Astrocyte (in vitro differentiated cells and primary cell): Measurements from ENCODE around the gene SNCB. TPM values are rescaled to one million over a fixed set of nuclear protein-coding genes. Genes with fewer than 3 reads are reported as not detected.

Experiments
- DNase-seq: peaks from one replicate; pipeline ENCODE4 v3.0.0-alpha.2; 2010; ENCODE audit warnings: low read depth
- FAIRE-seq: peaks from 2 replicates; lab custom pipeline; 2011; peaks lifted over from hg19 to GRCh38; lab: Jason Lieb, UNC
- H2AFZ ChIP-seq: 2 replicates; pipeline ENCODE4 v1.6.0; 2012; ENCODE audit warnings: low read depth, low read length, inconsistent platforms
- H3K27ac ChIP-seq: 2 replicates; pipeline ENCODE4 v1.5.1; 2011; ENCODE audit warnings: low read depth, low read length, inconsistent platforms
- H3K27me3 ChIP-seq: 2 replicates; pipeline ENCODE4 v1.6.0; 2011; ENCODE audit warnings: low read length, inconsistent platforms; ENCODE audit not compliant: insufficient read depth
- H3K36me3 ChIP-seq: 2 replicates; pipeline ENCODE4 v1.5.1; 2011; ENCODE audit warnings: low read length, inconsistent platforms; ENCODE audit not compliant: insufficient read depth
- H3K4me1 ChIP-seq: 2 replicates; pipeline ENCODE4 v1.5.1; 2011; ENCODE audit warnings: low read length, inconsistent platforms; ENCODE audit not compliant: insufficient read depth
- H3K4me2 ChIP-seq: 2 replicates; pipeline ENCODE4 v1.6.0; 2012; ENCODE audit warnings: low read length, inconsistent platforms
- H3K4me3 ChIP-seq: 2 replicates; pipeline ENCODE4 v1.5.1; 2011; ENCODE audit warnings: low read depth, mild to moderate bottlenecking, low read length, inconsistent platforms; ENCODE audit not compliant: insufficient read depth
- H3K79me2 ChIP-seq: 2 replicates; pipeline ENCODE4 v1.6.0; 2012; ENCODE audit warnings: mild to moderate bottlenecking, low read length, inconsistent platforms; ENCODE audit not compliant: insufficient read depth
- H3K9ac ChIP-seq: 2 replicates; pipeline ENCODE4 v1.6.0; 2012; ENCODE audit warnings: mild to moderate bottlenecking, low read length, inconsistent platforms
- H3K9me3 ChIP-seq: 2 replicates; pipeline ENCODE4 v1.5.1; 2012; ENCODE audit warnings: low read depth, mild to moderate bottlenecking, low read length, inconsistent platforms; ENCODE audit not compliant: insufficient read depth
- H4K20me1 ChIP-seq: 2 replicates; pipeline ENCODE4 v1.6.0; 2012; ENCODE audit warnings: low read length, inconsistent platforms; ENCODE audit not compliant: insufficient read depth
- H3K27ac Mint-ChIP-seq: one replicate; pipeline ENCODE4 v1.8.0; 2021; ENCODE audit warnings: mild to moderate bottlenecking, mixed read lengths; ENCODE audit not compliant: unreplicated experiment
- H3K27me3 Mint-ChIP-seq: one replicate; pipeline ENCODE4 v1.8.0; 2021; ENCODE audit warnings: low read depth, mixed read lengths; ENCODE audit not compliant: unreplicated experiment
- H3K36me3 Mint-ChIP-seq: one replicate; pipeline ENCODE4 v1.8.0; 2021; ENCODE audit warnings: low read depth, mixed read lengths; ENCODE audit not compliant: unreplicated experiment
- H3K4me1 Mint-ChIP-seq: one replicate; pipeline ENCODE4 v1.8.0; 2021; ENCODE audit warnings: low read depth, mixed read lengths; ENCODE audit not compliant: unreplicated experiment
- H3K4me3 Mint-ChIP-seq: one replicate; pipeline ENCODE4 v1.8.0; 2021; ENCODE audit warnings: mild to moderate bottlenecking, moderate library complexity, mixed read lengths; ENCODE audit not compliant: unreplicated experiment
- H3K9me3 Mint-ChIP-seq: one replicate; pipeline ENCODE4 v1.8.0; 2021; ENCODE audit warnings: mild to moderate bottlenecking, mixed read lengths; ENCODE audit not compliant: unreplicated experiment
- CTCF ChIP-seq: IDR thresholded peaks from 2 replicates; pipeline ENCODE4 v1.5.1; 2011; ENCODE audit warnings: low read depth, mild to moderate bottlenecking, inconsistent platforms, low read length, moderate library complexity; ENCODE audit not compliant: insufficient read depth
- EZH2 ChIP-seq: IDR thresholded peaks from 2 replicates; pipeline ENCODE4 v1.6.1; 2012; ENCODE audit warnings: mild to moderate bottlenecking, low read length, inconsistent platforms; ENCODE audit not compliant: insufficient read depth
- total RNA-seq: library from RNA; stranded (reverse); gene quantifications from 2 replicates; pipeline ENCODE4 v1.2.1, GENCODE V29; 2021

Gene SNCB
- total RNA-seq, 1 donor from 2014 or later, result 3.4 TPM

DNA sequence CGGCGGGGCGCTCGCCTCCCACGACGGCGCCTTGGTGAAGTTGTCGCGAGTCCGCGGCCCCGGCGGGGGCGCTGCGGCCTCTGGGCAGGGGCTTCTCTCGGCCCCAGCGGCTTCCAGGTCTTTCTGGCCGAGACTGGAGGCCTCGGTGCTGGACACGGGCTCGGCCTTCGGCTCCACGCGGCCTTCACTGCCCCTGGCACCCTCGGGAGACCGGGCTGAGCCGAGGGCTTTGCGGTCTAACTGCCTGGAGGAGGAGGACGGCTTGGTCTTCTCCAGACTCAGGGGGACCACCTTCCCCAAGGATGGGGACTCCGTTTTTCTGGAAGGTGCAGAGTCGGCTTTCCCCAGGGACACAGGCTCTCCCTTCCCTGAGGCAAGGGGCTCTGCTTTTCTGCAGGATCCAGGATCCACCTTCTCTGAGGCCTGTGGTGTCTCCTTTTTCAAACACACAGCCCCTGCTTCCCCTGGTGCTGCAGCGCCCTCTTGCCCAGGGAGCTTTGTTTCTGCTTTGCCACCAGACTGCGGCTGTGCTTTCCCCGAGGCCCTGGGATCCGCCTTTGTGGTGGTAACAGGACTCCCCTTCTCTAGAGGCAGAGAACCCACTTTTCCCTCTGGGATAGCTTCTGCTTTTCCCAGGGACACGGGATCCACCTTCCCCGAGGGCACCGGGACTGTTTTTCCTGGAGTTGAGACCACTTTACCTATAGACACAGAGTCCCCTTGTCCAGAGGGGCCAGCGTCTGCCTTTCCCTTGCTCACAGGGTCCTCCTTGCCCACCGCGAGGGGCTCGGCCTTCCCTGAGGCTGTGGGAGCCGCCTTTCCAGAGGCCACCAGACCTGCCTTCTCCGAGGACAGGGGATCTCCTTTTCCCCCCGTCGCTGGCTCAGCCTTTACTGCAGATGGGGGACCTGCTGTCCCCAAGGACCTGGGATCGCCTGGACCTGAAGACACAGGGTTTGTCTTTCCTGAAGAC lies 32.6 kb downstream of the SNCB start:
- peaks cover 7% of the 10 kb centered on the region for H3K9me3 Mint-ChIP-seq
- no peak overlapping the region for H3K27ac Mint-ChIP-seq
- peaks cover 13% of the 10 kb centered on the region for H3K36me3 Mint-ChIP-seq
- H3K27me3 ChIP-seq, result no peaks in the 10 kb centered on the region
- H3K36me3 ChIP-seq, result no peaks in the 10 kb centered on the region
- H3K4me3 ChIP-seq, result no peak overlapping the region
- H2AFZ ChIP-seq, result no peak overlapping the region
- H3K4me1 ChIP-seq, result no peaks in the 10 kb centered on the region
- H3K9me3 ChIP-seq, result no peaks in the 10 kb centered on the region
- H3K4me3 Mint-ChIP-seq, result no peak overlapping the region
- FAIRE-seq (no peak), DNase-seq (no peak)
- H4K20me1 ChIP-seq, result peaks cover 16% of the 10 kb centered on the region
- TF ChIP-seq EZH2 (no peak), CTCF (no peak)
- H3K27ac ChIP-seq, result no peak overlapping the region
- H3K79me2 ChIP-seq, result no peaks in the 10 kb centered on the region
- peaks cover 5% of the 10 kb centered on the region for H3K4me1 Mint-ChIP-seq
- peaks cover 50% of the 10 kb centered on the region for H3K27me3 Mint-ChIP-seq
- H3K4me2 ChIP-seq, result no peak overlapping the region
- H3K9ac ChIP-seq, result no peak overlapping the region

DNA sequence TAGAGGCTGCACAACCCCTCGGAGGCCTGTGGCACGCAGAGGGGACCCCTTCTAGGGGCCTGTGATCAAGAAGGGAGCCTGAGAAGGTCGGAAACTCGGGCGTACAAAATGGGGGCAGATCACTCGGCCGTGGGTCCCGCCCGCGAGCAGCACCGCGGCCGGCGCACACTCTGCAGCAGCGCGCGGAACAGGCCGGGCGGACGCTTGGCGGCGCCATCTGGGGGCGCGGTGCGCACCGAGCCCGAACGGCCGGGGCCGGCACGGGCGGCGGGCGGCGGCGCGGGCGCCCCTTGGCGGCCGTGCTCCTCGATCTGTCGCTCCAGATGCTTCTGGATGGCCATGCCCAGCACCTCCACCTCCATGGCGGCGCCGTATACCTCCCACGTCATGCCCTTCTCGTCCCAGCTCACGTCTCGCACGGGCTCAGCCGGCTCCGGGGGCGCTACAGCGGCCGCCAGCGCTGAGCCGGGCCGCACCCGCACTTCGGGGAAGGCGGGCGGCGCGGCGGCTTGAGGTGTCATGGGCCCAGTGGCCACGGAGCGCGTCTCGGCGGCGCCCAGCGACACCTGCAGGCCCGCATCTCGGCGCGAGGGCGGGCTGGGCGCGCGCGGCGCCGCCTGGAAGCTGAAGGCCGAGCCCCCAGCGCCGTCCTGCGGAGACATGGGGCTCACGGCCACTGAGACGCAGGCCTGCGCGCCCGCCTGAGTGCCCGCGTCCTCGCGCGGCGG lies 33.5 kb downstream of the SNCB start:
- DNase-seq (no peak), FAIRE-seq (no peak)
- Histone ChIP-seq H4K20me1 (peaks cover 10% of the 10 kb centered on the region), H3K4me1 (no peaks in the 10 kb centered on the region), H3K4me3 (no peak overlapping the region), H3K4me2 (peak overlapping the region; percentile 41), H2AFZ (no peak overlapping the region), H3K27me3 (no peaks in the 10 kb centered on the region), H3K79me2 (no peaks in the 10 kb centered on the region), H3K9ac (no peak overlapping the region), H3K27ac (no peak overlapping the region), H3K36me3 (no peaks in the 10 kb centered on the region), H3K9me3 (peaks cover 5% of the 10 kb centered on the region)
- peaks cover 13% of the 10 kb centered on the region for H3K36me3 Mint-ChIP-seq
- no peak overlapping the region for H3K27ac Mint-ChIP-seq
- no peak for TF ChIP-seq CTCF
- no peak for TF ChIP-seq EZH2
- H3K9me3 Mint-ChIP-seq, result peaks cover 7% of the 10 kb centered on the region
- peaks cover 45% of the 10 kb centered on the region for H3K27me3 Mint-ChIP-seq
- peaks cover 5% of the 10 kb centered on the region for H3K4me1 Mint-ChIP-seq
- H3K4me3 Mint-ChIP-seq, result no peak overlapping the region
